ENCODE measurements around the gene FBXO24.
"Not testable (repeated sequence)": the region's sequence is repeated elsewhere in the genome, so short reads cannot be mapped to it uniquely, and the experiment has no call there.

Gene FBXO24

GRCh38 chr7:100559127-100559526 lies 27.0 kb upstream of the FBXO24 start:
- DNase-seq (ENCODE audit: low spot score) = no peak

- DNase-seq (ENCODE audit: low spot score) = no peak
Measured at GRCh38 chr7:100561491-100562194, 24.5 kb upstream of the FBXO24 start.

GRCh38 chr7:100562195-100563099 lies 23.7 kb upstream of the FBXO24 start:
- no peak for DNase-seq (ENCODE audit: low spot score)

DNA sequence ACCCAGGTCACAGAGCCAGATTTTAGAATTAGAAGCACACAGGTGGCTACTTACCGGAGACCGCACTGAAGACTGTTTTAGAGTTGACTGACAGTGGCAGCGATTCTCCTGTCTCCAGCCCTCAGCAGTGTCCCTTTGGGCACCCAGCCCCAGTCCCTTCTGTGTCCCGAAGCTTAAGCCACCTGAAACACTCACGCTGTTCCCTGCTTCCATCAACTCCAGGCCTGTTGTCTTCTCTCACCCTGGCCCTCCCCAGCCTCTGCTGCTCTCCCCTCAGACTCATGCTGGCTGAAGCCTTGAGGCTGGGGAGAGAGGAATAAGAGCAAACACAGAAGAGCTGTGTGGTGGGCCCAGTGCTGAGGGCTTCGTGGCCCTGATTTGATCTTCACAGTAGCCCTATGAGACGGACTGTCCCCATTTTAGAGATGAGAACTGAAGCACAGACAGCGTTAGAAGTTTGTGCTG lies 23.0 kb upstream of the FBXO24 start:
- no peak for DNase-seq (ENCODE audit: low spot score)

- peak; percentile 90 for DNase-seq (ENCODE audit: low spot score)
Measured at GRCh38 chr7:100563809-100564400, 22.2 kb upstream of the FBXO24 start.

DNA sequence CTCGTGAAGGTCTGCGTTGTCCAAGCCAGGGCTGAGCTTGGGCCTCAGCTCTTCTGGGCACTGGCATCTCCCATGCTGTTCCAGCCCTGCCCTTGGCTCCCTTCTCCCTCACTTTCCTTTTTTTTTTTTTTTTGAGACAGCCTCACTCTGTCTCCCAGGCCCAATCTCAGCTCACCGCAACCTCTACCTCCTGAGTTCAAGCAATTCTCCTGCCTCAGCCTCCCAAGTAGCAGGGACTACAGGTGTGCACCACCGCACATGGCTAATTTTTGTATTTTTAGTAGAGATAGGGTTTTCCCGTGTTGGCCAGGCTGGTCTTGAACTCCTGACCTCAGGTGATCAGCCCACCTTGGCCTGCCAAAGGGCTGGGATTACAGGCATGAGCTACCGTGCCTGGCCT lies 21.7 kb upstream of the FBXO24 start:
- not testable (repeated sequence) for DNase-seq (ENCODE audit: low spot score)

GRCh38 chr7:100565133-100565571 lies 21.0 kb upstream of the FBXO24 start:
- no peak for DNase-seq (ENCODE audit: low spot score)

DNA sequence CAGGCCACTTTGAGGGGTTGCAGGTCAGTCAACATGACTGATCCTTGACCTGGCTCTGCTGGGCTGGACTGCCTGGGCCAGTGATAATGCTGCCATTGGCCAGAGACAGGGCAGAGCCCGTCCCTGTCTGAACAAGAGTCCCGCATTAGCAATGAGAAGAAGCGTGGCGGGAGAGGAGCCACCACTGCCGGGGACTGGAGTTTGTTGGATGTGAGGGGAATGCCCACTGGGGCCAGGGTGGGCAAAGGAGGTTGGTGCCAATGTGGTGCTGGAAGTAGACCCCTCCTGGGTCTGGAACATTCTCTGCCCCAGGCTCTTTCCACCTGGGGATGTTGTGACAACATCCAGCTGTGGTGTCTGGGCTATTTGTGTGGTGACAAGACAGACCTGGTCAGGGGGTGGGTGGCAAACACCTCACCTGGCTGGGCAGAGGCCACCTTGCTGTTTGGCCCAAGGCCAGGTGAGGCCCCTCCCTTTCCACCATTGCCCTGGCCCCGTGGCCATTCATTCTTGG lies 20.1 kb upstream of the FBXO24 start:
- DNase-seq (ENCODE audit: low spot score) = no peak

DNA sequence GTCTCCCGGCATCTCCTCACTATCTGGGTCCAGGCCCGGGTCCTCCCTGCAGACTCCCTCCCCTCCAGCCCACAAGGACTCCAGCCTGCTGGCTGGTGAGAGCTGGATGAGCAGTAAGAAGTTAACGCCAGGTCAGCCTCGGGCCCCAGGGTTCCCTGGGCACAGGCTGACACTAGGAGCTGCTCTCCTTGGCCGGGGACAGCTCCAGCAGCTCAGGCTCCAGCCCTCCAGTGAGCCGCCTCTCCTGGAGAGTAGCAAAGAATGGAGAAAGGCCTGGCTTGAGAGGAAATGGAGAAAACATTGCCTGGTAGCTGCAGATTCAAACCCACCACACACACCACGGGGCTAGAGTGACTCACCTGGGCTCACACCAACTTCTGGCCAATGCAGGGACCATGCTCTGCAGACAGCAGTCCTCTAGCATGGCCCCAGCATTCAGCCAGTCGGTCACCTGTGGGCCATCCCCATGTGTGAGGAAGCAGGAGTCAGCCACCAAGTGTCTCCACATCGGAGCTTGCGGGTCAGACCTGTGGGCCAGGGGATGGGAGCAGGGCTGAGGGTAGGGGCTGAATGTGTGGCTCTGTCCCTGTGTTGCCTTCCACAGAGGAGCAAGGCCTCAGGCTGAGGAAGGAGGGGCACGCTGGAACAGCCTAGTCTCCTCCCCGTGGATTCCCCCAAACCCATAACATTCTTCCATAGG lies 18.9 kb upstream of the FBXO24 start:
- DNase-seq (ENCODE audit: low spot score) = no peak

- no peak for DNase-seq (ENCODE audit: low spot score)
Measured at GRCh38 chr7:100567751-100568175, 18.4 kb upstream of the FBXO24 start.

- no peak for DNase-seq (ENCODE audit: low spot score)
Measured at GRCh38 chr7:100568176-100568895, 17.8 kb upstream of the FBXO24 start.

DNA sequence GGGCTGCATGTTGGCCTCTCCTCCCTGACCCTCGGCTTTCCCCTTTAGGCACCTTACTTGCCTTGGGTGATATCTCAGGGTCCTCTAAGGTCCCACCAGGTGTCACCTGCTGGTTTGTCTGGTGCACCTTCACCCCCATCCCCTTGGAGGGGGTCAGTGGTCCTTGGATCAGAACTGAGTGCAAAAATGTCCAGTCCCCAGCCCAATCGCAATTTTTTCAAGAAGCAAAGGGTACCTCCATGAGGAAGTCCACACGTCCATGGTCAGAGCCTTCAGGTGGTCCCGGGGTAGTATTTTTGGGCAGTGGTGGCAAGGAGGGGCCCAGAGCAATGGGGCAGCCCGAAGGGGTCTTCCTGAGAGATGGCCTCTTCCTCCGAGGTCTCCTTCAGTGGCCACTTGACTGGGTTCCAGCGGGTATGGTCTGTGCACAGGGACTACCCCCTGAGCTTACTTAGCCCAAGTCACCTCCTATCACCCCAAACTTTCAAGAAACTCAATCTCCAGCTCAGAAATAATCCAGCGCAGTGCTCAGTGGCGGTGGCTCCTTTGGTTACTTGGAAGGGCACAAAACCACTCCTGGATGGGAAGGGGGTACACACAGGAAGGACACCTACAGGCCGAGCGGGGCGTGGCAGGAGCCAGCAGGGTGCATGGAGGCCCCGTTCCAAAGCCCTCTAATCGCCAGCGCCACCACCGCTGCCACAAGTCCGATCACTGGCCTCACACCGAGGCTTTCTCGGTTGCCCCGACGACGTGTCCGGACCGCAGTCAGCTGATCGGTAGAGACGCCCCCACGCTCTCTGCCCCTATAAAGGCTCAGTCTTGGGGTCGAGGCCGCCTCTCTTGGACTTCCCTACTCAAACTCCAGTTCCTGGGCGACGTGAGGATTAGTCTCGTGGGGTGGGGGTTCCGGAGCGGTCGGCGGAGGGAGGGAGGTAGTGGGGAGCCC lies 17.0 kb upstream of the FBXO24 start:
- DNase-seq (ENCODE audit: low spot score) = peak; percentile 26

- DNase-seq (ENCODE audit: low spot score) = no peak
Measured at GRCh38 chr7:100570954-100571828, 14.9 kb upstream of the FBXO24 start.

DNA sequence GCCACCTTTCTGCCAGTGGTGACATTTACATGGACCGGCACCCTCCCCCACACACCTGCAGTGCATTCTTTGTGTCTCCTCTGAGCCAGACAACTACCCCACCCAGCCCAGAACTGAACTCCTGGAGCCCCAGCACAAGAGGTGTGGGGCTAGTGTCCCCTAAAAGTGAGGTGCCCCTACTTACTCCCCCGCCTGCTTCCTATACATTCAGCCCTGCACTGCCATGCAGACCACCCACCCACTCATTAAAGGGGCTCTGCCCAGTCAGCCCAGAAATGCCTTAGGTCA lies 14.4 kb upstream of the FBXO24 start:
- DNase-seq (ENCODE audit: low spot score) = no peak

GRCh38 chr7:100572281-100572948 lies 13.7 kb upstream of the FBXO24 start:
- DNase-seq (ENCODE audit: low spot score) = no peak

GRCh38 chr7:100572949-100573675 lies 13.0 kb upstream of the FBXO24 start:
- no peak for DNase-seq (ENCODE audit: low spot score)

- no peak for DNase-seq (ENCODE audit: low spot score)
Measured at GRCh38 chr7:100573691-100574361, 12.3 kb upstream of the FBXO24 start, which contains the start of gene SAP25. Gene SAP25, minus strand, starts transcription at chr7:100573900. Its CDS starts 158 bp downstream, at chr7:100573742.
